Caco-2 (cell line): Measurements from ENCODE around the gene ATXN10. TPM values are rescaled to one million over a fixed set of nuclear protein-coding genes. Genes with fewer than 3 reads are reported as not detected.

Experiments used
- BruUV-seq: library from RNA; stranded (reverse); fragments of 400-500 nt; replicated peaks from 2 replicates; lab custom pipeline; 2021; lab: Mats Ljungman, UMichigan
- CTCF ChIA-PET: fragments of 300-600 bp; sonication (Branson Sonifier 250); formaldehyde crosslinking; loops from one replicate; lab custom pipeline; 2022; ENCODE audit warnings: antibody characterized with exemption; lab: Charles Lee
- POLR2A ChIA-PET: fragments of 300-600 bp; sonication (Branson Sonifier 250); formaldehyde crosslinking; loops from one replicate; lab custom pipeline; 2022; ENCODE audit warnings: antibody characterized with exemption; lab: Charles Lee
- DNase-seq, 2 experiments: peaks; one replicate each; pipeline versions ENCODE4 v3.0.0 to v3.0.0-alpha.2; 2020 to 2022
- H3K27me3 ChIP-seq: replicated peaks from 2 replicates; pipeline ENCODE4 v1.6.0; 2011; ENCODE audit warnings: low read length; ENCODE audit not compliant: control insufficient read depth, insufficient read depth
- H3K36me3 ChIP-seq: 2 replicates; pipeline ENCODE4 v1.5.1; 2011; ENCODE audit warnings: low read length; ENCODE audit not compliant: control insufficient read depth, insufficient read depth
- H3K4me1 ChIP-seq: fragments of 250-450 bp; sonication (Bioruptor Pico); 2 replicates; pipeline ENCODE4 v1.5.1; 2020; ENCODE audit warnings: mild to moderate bottlenecking
- H3K4me3 ChIP-seq: 2 replicates; pipeline ENCODE4 v1.5.1; 2011; ENCODE audit warnings: low read depth, mild to moderate bottlenecking, control low read depth, low read length
- H3K9me3 ChIP-seq: fragments of 250-450 bp; sonication (Bioruptor Pico); 2 replicates; pipeline ENCODE4 v1.5.1; 2020; ENCODE audit warnings: mild to moderate bottlenecking, moderate library complexity
- H3K27ac Mint-ChIP-seq: one replicate; pipeline ENCODE4 v1.8.0; 2022; ENCODE audit warnings: mixed read lengths; ENCODE audit not compliant: unreplicated experiment
- H3K27me3 Mint-ChIP-seq: one replicate; pipeline ENCODE4 v1.8.0; 2022; ENCODE audit warnings: mixed read lengths; ENCODE audit not compliant: insufficient read depth, unreplicated experiment
- H3K36me3 Mint-ChIP-seq: one replicate; pipeline ENCODE4 v1.8.0; 2022; ENCODE audit warnings: mild to moderate bottlenecking, mixed read lengths; ENCODE audit not compliant: insufficient read depth, unreplicated experiment
- H3K4me1 Mint-ChIP-seq: one replicate; pipeline ENCODE4 v1.8.0; 2022; ENCODE audit warnings: low read depth, mixed read lengths; ENCODE audit not compliant: unreplicated experiment
- H3K4me3 Mint-ChIP-seq: one replicate; pipeline ENCODE4 v1.8.0; 2022; ENCODE audit warnings: mild to moderate bottlenecking, moderate library complexity, mixed read lengths; ENCODE audit not compliant: unreplicated experiment
- H3K9me3 Mint-ChIP-seq: one replicate; pipeline ENCODE4 v1.8.0; 2022; ENCODE audit warnings: mixed read lengths; ENCODE audit not compliant: unreplicated experiment
- intact Hi-C: fragments of 100-400 bp; cut with micrococcal nuclease; formaldehyde crosslinking; loops from one replicate; pipeline ENCODE4 v1.10.0; 2022; ENCODE audit not compliant: unreplicated experiment
- total RNA-seq: library from RNA; stranded (reverse); gene quantifications from 2 replicates; pipeline ENCODE4 v1.2.3, GENCODE V29; 2022
- TF ChIP-seq, protein P1 (sequence below), 2 experiments: fragments of 200-600 bp in 1 of 2; IDR thresholded peaks; 1 replicate in 1 of 2; 2 replicates in 1 of 2; pipeline versions ENCODE4 v1.5.1 to v1.8.0; 2011 to 2022; ENCODE audit warnings: antibody characterized with exemption in 1 of 2, control low read depth in 1 of 2, inconsistent platforms in 1 of 2, low read depth in 1 of 2, low read length in 1 of 2, mild to moderate bottlenecking in 1 of 2, moderate library complexity in 1 of 2; ENCODE audit not compliant: insufficient read depth in 1 of 2, severe bottlenecking in 1 of 2, unreplicated experiment in 1 of 2

ATXN10 gene
- total RNA-seq, 1 experiment from 2014 or later, result 155 TPM

DNA sequence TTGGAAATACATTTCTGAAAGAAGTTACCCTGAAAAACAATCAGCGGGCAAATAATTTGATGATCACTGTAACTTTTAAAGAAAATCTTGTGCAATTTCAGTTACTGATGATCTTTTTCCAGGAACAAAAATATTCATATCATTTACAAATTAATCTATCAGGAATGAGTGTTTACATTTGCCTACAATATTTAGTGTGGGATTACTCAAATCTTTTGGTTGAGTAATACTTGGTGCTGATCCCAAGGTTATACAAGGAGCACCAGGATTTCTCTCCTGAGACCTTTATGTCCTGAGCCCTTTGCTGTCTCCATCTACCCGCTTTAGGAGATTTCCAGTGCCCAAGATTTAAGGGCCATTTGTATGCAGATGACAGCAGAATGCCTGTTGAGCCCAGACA lies 116.1 kb downstream of the ATXN10 start:
- Mint-ChIP-seq H3K9me3 (no peaks in the 10 kb centered on the region), H3K36me3 (peaks cover 7% of the 10 kb centered on the region), H3K27me3 (no peaks in the 10 kb centered on the region), H3K4me3 (no peak overlapping the region), H3K27ac (no peak overlapping the region), H3K4me1 (no peaks in the 10 kb centered on the region)
- ChIA-PET CTCF (no interaction called here), POLR2A (no interaction called here)
- Histone ChIP-seq H3K36me3 (no peaks in the 10 kb centered on the region), H3K27me3 (no peaks in the 10 kb centered on the region), H3K4me3 (no peak overlapping the region), H3K9me3 (no peaks in the 10 kb centered on the region), H3K4me1 (no peaks in the 10 kb centered on the region)
- TF ChIP-seq, protein P1, sequence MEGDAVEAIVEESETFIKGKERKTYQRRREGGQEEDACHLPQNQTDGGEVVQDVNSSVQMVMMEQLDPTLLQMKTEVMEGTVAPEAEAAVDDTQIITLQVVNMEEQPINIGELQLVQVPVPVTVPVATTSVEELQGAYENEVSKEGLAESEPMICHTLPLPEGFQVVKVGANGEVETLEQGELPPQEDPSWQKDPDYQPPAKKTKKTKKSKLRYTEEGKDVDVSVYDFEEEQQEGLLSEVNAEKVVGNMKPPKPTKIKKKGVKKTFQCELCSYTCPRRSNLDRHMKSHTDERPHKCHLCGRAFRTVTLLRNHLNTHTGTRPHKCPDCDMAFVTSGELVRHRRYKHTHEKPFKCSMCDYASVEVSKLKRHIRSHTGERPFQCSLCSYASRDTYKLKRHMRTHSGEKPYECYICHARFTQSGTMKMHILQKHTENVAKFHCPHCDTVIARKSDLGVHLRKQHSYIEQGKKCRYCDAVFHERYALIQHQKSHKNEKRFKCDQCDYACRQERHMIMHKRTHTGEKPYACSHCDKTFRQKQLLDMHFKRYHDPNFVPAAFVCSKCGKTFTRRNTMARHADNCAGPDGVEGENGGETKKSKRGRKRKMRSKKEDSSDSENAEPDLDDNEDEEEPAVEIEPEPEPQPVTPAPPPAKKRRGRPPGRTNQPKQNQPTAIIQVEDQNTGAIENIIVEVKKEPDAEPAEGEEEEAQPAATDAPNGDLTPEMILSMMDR (IDR thresholded peaks at IDR 0.05; ENCODE audit: insufficient read depth in 1 of 2, low read depth in 1 of 2, low read length in 1 of 2, severe bottlenecking in 1 of 2, unreplicated experiment in 1 of 2), result no peak
- no TSS peak for BruUV-seq
- intact Hi-C loops, result no loop called here
- DNase-seq, result no peak

DNA sequence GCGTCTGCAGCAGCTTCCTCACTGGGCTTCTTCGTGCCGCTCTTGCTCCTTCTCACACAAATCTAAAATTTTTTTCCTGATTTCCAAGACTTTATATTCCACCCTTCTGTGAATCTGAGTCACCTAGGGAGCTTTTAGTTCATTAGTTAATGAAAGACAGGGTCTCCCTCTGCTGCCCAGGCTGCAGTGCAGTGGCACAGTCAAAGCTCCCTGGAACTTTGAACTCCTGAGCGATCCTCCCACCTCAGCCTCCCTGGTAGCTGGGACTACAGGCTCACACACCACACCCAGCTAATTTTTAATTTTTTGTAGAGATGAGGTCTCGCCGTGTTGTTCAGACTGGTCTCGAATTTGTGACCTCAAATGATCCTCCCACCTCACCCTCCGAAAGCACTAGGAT lies 116.9 kb downstream of the ATXN10 start:
- H3K36me3 Mint-ChIP-seq, result peaks cover 14% of the 10 kb centered on the region
- H3K27ac Mint-ChIP-seq, result no peak overlapping the region
- BruUV-seq, result no TSS peak
- H3K4me1 Mint-ChIP-seq, result no peaks in the 10 kb centered on the region
- TF ChIP-seq, protein P1 (IDR thresholded peaks at IDR 0.05; ENCODE audit: insufficient read depth in 1 of 2, low read depth in 1 of 2, low read length in 1 of 2, severe bottlenecking in 1 of 2, unreplicated experiment in 1 of 2), result no peak
- H3K9me3 Mint-ChIP-seq, result no peaks in the 10 kb centered on the region
- H3K27me3 ChIP-seq, result no peaks in the 10 kb centered on the region
- no peaks in the 10 kb centered on the region for H3K36me3 ChIP-seq
- CTCF ChIA-PET, result no interaction called here
- no peak overlapping the region for H3K4me3 Mint-ChIP-seq
- intact Hi-C loops, result no loop called here
- H3K27me3 Mint-ChIP-seq, result no peaks in the 10 kb centered on the region
- POLR2A ChIA-PET, result no interaction called here
- H3K4me3 ChIP-seq, result no peak overlapping the region
- no peaks in the 10 kb centered on the region for H3K4me1 ChIP-seq
- no peak for DNase-seq
- no peaks in the 10 kb centered on the region for H3K9me3 ChIP-seq

DNA sequence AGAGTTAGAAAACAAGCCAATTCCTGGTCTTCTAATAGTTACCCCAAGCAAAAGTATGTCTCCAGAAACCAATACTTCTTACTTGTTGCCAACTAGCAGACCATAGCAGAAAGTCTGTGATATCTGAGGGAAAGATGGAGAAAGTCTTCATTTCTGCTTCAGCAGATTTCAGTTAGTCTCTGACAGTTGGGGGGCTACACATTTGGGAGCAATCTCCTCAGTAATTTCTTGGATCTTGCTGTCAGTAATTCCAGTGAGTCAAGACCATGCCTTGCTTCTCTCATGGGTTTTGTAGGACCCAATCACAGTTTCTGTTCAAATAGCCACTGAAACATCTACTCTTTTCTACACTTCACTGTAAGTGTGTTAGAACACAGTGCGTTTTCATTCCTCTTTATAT lies 118.8 kb downstream of the ATXN10 start:
- H3K27me3 Mint-ChIP-seq, result no peaks in the 10 kb centered on the region
- H3K9me3 ChIP-seq, result peaks cover 3% of the 10 kb centered on the region
- no peaks in the 10 kb centered on the region for H3K4me1 Mint-ChIP-seq
- BruUV-seq, result no TSS peak
- H3K9me3 Mint-ChIP-seq, result peaks cover 13% of the 10 kb centered on the region
- H3K4me1 ChIP-seq, result no peaks in the 10 kb centered on the region
- ChIA-PET CTCF (no interaction called here), POLR2A (no interaction called here)
- TF ChIP-seq, protein P1 (IDR thresholded peaks at IDR 0.05; ENCODE audit: insufficient read depth in 1 of 2, low read depth in 1 of 2, low read length in 1 of 2, severe bottlenecking in 1 of 2, unreplicated experiment in 1 of 2), result no peak
- intact Hi-C loops, result no loop called here
- H3K36me3 Mint-ChIP-seq, result peaks cover 29% of the 10 kb centered on the region
- H3K27me3 ChIP-seq, result no peaks in the 10 kb centered on the region
- H3K27ac Mint-ChIP-seq, result no peak overlapping the region
- DNase-seq, result no peak
- no peaks in the 10 kb centered on the region for H3K36me3 ChIP-seq
- no peak overlapping the region for H3K4me3 ChIP-seq
- H3K4me3 Mint-ChIP-seq, result no peak overlapping the region
